Sigmoid colon (tissue), 4 donors: ENCODE results near the gene PDCD4.

Source experiments
- CTCF ChIP-seq, 4 experiments: fragments of 450-650 bp in 3 of 4; fragments of 200-600 bp in 1 of 4; IDR thresholded peaks; one replicate each; pipeline ENCODE4 v1.5.1; 2016 to 2019; ENCODE audit warnings: antibody characterized with exemption in 4 of 4, mild to moderate bottlenecking in 3 of 4, moderate library complexity in 2 of 4
- EP300 ChIP-seq, 4 donors: sonication (generic); formaldehyde crosslinking; IDR thresholded peaks; one replicate each; pipeline ENCODE4 v1.6.1; 2017; ENCODE audit warnings: antibody characterized with exemption in 4 of 4
- POLR2A ChIP-seq, 2 donors: fragments of 450-650 bp; IDR thresholded peaks; one replicate each; pipeline ENCODE4 v1.6.1; 2016; ENCODE audit warnings: antibody characterized with exemption in 2 of 2, mild to moderate bottlenecking in 2 of 2, moderate library complexity in 2 of 2
- POLR2AphosphoS5 ChIP-seq, 4 donors: sonication (generic); formaldehyde crosslinking; IDR thresholded peaks; one replicate each; pipeline ENCODE4 v1.6.1; 2017; ENCODE audit warnings: antibody characterized with exemption in 4 of 4

GRCh38 chr10:110946496-110946895 lies 74.8 kb downstream of the PDCD4 start:
- TF ChIP-seq CTCF (IDR thresholded peaks at IDR 0.05) (no peak), EP300 (IDR thresholded peaks at IDR 0.05) (no peak), POLR2A (IDR thresholded peaks at IDR 0.05) (no peak), POLR2AphosphoS5 (IDR thresholded peaks at IDR 0.05) (no peak)
